ENCODE results near the gene DLG1. TPM values are rescaled to one million over a fixed set of nuclear protein-coding genes. Genes with fewer than 3 reads are reported as not detected.

Gene DLG1
- total RNA-seq, 2 experiments from 2014 or later: 72.2 to 76.6 TPM

DNA sequence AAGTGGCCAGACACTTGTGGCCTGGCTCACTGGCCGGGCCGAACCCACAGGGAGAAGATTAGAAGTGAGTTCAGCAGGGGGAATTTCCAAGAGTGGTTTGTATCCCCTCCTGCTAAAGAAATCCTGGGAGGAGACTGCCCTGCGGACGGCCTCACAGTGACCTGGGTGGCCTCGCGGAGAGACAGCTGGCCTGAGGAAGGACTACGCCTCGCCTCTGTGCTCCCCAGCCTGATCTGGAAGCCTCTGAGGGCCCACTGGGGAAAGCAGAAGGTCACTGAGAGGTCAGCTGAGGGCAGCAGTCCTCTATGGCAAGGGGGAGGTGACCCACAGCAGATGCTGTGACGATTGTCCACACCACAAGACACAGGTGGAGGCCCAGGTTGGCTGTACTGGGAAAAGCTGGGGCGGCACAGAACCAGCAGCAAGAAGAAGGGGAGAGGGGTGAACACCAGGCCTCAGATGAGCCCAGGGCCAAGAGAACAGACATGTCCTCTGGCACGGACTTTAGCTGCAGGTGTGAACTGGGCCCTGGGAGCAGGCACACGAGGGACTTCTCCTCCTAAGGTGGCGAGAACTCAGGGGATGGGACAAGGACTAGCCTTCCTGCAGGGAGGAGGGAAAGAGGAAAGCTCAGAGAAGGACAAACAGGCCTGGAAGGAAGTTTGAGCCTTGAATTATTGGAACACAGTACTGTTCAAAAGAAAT lies 37.2 kb upstream of the DLG1 start:
- DNase-seq (no peak), ATAC-seq (no peak)
- Mint-ChIP-seq H3K4me1 (ENCODE audit: low read depth) (no peaks in the 10 kb centered on the region), H3K4me3 (no peak overlapping the region), H3K27ac (no peak overlapping the region), H3K36me3 (ENCODE audit: low read depth) (no peaks in the 10 kb centered on the region), H3K27me3 (ENCODE audit: low read depth) (peaks cover 12% of the 10 kb centered on the region), H3K9me3 (ENCODE audit: insufficient read depth) (no peaks in the 10 kb centered on the region)
- ChIA-PET POLR2A (no interaction called here), CTCF (no interaction called here)

DNA sequence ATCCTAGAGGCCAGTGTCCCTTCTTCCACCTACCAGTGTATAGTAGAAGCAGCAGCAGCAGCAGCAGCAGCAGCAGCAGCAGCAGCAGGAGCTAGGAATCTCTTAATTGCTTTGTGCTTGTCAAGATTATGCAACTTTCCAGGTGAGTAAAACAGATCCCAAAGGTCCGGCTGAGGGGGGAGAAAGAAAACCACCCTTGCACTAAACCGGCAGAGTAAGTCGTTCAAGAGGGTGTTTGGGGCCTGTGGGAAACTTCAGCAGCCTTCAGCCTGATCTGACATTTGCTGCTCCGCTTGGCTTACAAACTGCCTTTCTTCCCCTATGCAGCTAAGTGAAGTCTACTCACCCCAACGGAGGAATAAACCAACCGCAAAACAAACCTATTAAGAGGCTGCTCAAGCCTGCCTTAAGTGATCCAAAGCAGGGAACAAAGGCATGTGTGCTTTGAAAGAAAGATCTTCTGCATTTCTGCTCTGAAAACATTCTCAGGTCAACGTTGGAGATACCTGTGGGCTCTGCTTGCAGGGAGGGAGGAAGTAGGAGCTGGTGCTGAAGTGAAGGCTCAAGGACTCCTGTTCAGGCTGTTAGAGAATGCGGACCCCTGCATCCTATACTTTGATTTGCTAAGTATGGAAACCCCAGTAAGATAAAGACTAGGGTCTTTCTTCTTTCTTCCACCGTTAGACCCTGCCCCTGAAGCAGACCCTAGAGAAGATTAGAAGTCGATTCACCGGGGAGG lies 35.7 kb upstream of the DLG1 start:
- ATAC-seq (no peak), DNase-seq (no peak)
- Mint-ChIP-seq H3K4me3 (no peak overlapping the region), H3K27ac (no peak overlapping the region), H3K36me3 (ENCODE audit: low read depth) (no peaks in the 10 kb centered on the region), H3K9me3 (ENCODE audit: insufficient read depth) (no peaks in the 10 kb centered on the region), H3K4me1 (ENCODE audit: low read depth) (no peaks in the 10 kb centered on the region), H3K27me3 (ENCODE audit: low read depth) (peaks cover 12% of the 10 kb centered on the region)
- POLR2A ChIA-PET: interaction anchor here (0.8 kb wide), 1 partner anchor 23 kb away, joined by 3 read pairs; no protein-coding TSS in a partner anchor
- CTCF ChIA-PET: no interaction called here

DNA sequence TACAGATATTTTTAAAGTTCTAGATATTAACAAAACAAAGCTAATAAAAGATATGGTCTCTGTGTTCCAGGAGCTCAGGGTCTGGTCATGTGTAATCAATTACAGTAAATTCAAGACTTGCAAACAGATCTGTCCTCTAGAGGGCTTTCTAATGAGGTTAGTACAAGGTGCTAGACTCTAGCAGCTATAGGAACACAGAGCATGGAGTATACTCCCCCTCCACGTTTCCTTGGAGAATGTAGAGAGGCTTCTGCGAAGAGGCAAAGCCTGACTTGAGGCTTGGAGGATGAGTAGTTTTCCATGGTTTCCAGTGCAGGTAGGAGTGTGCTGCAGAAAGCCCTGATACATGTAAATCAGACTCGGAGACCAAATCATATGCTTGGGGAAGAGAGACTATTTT lies 32.7 kb upstream of the DLG1 start:
- CTCF ChIA-PET: no interaction called here
- Mint-ChIP-seq H3K27me3 (ENCODE audit: low read depth) (peaks cover 12% of the 10 kb centered on the region), H3K4me1 (ENCODE audit: low read depth) (peaks cover 4% of the 10 kb centered on the region), H3K27ac (no peak overlapping the region), H3K36me3 (ENCODE audit: low read depth) (no peaks in the 10 kb centered on the region), H3K9me3 (ENCODE audit: insufficient read depth) (no peaks in the 10 kb centered on the region), H3K4me3 (no peak overlapping the region)
- DNase-seq (no peak), ATAC-seq (no peak)
- POLR2A ChIA-PET: no interaction called here

DNA sequence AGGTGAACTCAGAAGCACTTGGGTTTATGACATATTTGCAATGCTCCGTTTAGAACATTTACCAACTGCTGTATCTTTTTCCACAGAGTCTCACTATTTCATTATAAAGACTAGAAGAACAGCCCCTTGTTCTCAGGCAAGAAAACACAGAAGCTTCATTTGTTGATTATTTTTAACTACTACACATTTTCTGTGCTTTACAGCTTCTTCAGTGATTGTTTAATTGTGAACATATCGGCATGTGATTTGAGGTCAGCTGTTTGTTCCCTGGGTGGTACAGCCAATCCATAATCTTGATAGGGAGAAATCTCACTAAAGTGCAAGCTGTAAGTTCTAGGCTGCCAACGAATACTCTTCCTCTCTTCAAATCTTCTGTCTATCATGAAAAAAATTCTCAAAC lies 31.0 kb upstream of the DLG1 start:
- DNase-seq: no peak
- POLR2A ChIA-PET: no interaction called here
- no peak overlapping the region for H3K4me3 Mint-ChIP-seq
- peaks cover 4% of the 10 kb centered on the region for H3K4me1 Mint-ChIP-seq (ENCODE audit: low read depth)
- CTCF ChIA-PET: no interaction called here
- no peaks in the 10 kb centered on the region for H3K36me3 Mint-ChIP-seq (ENCODE audit: low read depth)
- peaks cover 12% of the 10 kb centered on the region for H3K27me3 Mint-ChIP-seq (ENCODE audit: low read depth)
- H3K27ac Mint-ChIP-seq: no peak overlapping the region
- no peaks in the 10 kb centered on the region for H3K9me3 Mint-ChIP-seq (ENCODE audit: insufficient read depth)
- no peak for ATAC-seq

DNA sequence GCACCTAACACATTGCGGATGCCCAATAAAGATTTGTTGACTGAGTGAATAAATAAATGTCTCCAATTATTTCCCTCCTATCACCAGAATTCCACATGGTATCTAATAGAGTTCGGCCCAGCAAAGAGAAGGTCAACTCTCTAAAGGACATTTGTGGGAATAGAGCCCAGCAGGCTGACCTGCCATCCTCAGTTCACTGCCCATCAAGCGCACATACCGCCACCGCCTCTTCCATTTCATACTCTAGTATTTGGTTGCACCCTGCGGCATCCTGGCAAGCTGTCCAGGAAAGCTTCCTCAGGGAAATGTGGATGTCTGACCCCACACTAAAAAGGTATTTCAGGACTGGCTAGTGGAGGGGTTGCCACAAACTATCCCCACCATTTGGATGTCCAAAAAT lies 29.8 kb upstream of the DLG1 start:
- DNase-seq: no peak
- Mint-ChIP-seq H3K27me3 (ENCODE audit: low read depth) (peaks cover 12% of the 10 kb centered on the region), H3K9me3 (ENCODE audit: insufficient read depth) (no peaks in the 10 kb centered on the region), H3K36me3 (ENCODE audit: low read depth) (no peaks in the 10 kb centered on the region), H3K27ac (no peak overlapping the region), H3K4me1 (ENCODE audit: low read depth) (peaks cover 4% of the 10 kb centered on the region), H3K4me3 (no peak overlapping the region)
- POLR2A ChIA-PET: no interaction called here
- CTCF ChIA-PET: no interaction called here
- no peak for ATAC-seq

DNA sequence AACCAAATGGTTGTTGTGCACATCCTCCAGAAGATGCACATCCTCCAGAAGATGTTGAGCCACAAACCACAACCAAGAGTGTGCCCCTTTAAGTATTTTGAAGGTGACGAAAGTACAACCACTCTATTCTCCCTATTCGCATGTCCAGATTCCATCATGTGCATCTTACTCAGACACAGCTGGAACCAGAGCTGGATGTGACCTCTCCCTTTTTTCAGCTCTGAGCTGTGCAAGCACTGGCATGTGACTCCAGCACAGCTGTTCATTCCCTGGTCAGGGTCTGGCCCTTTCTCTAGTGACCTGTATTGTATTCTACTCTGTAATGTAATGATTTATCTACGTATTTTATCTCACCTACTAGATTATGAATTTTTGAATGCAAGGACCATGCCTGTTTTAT lies 29.3 kb upstream of the DLG1 start:
- ChIA-PET CTCF (no interaction called here), POLR2A (no interaction called here)
- Mint-ChIP-seq H3K4me1 (ENCODE audit: low read depth) (peaks cover 4% of the 10 kb centered on the region), H3K9me3 (ENCODE audit: insufficient read depth) (no peaks in the 10 kb centered on the region), H3K27me3 (ENCODE audit: low read depth) (peaks cover 12% of the 10 kb centered on the region), H3K36me3 (ENCODE audit: low read depth) (no peaks in the 10 kb centered on the region), H3K4me3 (no peak overlapping the region), H3K27ac (no peak overlapping the region)
- no peak for ATAC-seq
- no peak for DNase-seq

DNA sequence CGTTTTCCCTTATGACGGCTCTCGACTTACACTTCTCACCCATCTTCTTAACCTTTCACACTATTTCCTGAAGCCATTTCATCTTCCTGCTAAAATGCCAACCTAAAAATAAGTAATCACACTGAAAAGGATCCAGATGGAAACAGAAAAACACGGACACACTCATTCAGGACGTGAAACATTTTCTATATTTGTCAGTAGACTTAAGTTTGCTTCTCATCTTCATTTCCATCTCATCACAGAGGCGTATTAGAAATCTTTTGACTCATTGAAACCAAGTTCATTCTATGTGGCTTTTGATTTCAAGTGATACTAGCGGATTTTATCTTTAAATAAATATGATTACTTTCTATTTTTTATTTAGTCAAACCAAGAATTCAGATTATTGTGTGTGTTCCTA lies 27.4 kb upstream of the DLG1 start:
- Mint-ChIP-seq H3K4me3 (no peak overlapping the region), H3K27ac (no peak overlapping the region)
- POLR2A ChIA-PET: no interaction called here

DNA sequence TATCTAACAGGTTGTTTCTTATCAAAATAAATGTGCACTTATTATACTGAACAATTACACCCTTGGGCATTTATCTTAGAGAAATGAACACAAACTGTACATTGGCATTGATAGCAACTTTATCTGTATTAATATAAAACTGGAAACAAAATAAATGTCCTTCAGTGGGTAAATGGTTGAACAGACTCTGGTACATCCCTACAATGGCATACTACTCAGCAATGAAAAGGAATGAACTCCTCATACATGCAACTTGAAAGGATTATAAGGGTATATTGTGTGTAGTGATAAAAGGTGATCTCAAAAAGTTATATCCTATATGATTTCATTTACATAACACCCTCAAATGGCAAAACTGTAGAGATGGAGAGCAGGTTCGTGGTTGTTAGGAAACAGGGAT lies 23.7 kb upstream of the DLG1 start:
- Mint-ChIP-seq H3K36me3 (ENCODE audit: low read depth) (no peaks in the 10 kb centered on the region), H3K4me3 (no peak overlapping the region), H3K4me1 (ENCODE audit: low read depth) (no peaks in the 10 kb centered on the region), H3K9me3 (ENCODE audit: insufficient read depth) (no peaks in the 10 kb centered on the region), H3K27ac (no peak overlapping the region), H3K27me3 (ENCODE audit: low read depth) (peaks cover 22% of the 10 kb centered on the region)
- ATAC-seq (no peak), DNase-seq (no peak)
- ChIA-PET CTCF (no interaction called here), POLR2A (no interaction called here)

More for the DNA sequence above, 27.4 kb upstream of the DLG1 start:
- no peak for ATAC-seq
- DNase-seq: no peak
- peaks cover 4% of the 10 kb centered on the region for H3K4me1 Mint-ChIP-seq (ENCODE audit: low read depth)
- CTCF ChIA-PET: no interaction called here
- H3K9me3 Mint-ChIP-seq (ENCODE audit: insufficient read depth): no peaks in the 10 kb centered on the region
- H3K36me3 Mint-ChIP-seq (ENCODE audit: low read depth): no peaks in the 10 kb centered on the region
- peaks cover 5% of the 10 kb centered on the region for H3K27me3 Mint-ChIP-seq (ENCODE audit: low read depth)

DNA sequence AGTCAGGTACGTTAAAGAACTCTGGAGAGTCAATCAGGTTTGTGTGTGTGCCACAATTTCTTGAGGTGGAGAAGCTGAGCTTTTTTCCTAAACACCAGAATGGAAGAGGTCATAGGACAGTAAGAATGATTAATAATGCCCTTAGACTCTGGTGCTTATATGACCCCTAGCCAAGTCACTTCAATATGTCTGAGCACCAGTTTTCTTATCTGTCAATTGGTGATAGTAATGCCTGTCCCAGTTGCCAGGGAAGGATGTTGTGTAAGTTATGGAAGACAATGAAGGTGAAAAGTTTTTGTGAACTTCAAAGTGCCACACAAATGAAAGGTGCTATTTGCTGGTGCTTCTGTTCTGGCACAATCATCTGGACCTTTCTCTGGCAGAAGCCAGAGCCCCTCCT lies 22.2 kb upstream of the DLG1 start:
- Mint-ChIP-seq H3K4me1 (ENCODE audit: low read depth) (no peaks in the 10 kb centered on the region), H3K27me3 (ENCODE audit: low read depth) (peaks cover 23% of the 10 kb centered on the region)

DNA sequence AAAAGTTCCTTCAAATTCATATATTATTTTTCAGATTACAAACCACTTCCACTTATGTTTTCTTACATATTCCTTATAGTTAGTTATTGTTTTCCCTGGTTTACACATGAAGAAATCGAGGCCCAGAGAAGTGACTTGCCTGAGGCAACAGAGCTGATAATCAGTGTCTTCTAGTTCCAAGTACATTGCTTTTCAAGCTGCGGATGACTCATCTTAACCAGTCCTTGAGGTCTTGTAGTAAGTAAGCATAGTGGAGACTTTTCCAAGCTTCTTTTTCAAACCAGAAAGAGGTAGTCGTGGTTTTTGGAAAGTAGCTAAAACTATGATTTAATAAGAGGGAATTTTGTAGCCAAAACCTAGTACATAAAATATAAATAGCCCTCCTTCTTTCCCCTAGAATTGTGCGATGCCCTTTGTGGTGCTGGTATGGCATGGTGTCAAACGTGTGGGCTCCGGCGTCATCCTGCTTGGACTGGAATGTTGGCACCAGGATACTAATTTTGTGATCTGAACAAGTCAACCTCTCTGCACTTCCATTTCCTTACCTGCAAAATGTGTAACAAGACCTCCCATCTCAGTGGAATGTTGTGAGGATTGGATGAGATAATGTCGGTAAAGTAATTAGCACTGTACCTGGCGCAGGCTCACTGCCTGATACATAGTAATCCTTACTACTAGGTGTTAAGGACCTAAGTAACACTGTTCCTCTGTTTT lies 19.0 kb upstream of the DLG1 start:
- POLR2A ChIA-PET: no interaction called here
- H3K27me3 Mint-ChIP-seq (ENCODE audit: low read depth): peaks cover 33% of the 10 kb centered on the region
- CTCF ChIA-PET: interaction anchor here (2.1 kb wide), 1 partner anchor 11 kb away, joined by 5 read pairs; no protein-coding TSS in a partner anchor

More for the DNA sequence above, 22.2 kb upstream of the DLG1 start:
- POLR2A ChIA-PET: no interaction called here
- H3K9me3 Mint-ChIP-seq (ENCODE audit: insufficient read depth): no peaks in the 10 kb centered on the region
- H3K27ac Mint-ChIP-seq: no peak overlapping the region
- ATAC-seq (no peak), DNase-seq (no peak)
- CTCF ChIA-PET: no interaction called here
- H3K36me3 Mint-ChIP-seq (ENCODE audit: low read depth): no peaks in the 10 kb centered on the region
- no peak overlapping the region for H3K4me3 Mint-ChIP-seq

DNA sequence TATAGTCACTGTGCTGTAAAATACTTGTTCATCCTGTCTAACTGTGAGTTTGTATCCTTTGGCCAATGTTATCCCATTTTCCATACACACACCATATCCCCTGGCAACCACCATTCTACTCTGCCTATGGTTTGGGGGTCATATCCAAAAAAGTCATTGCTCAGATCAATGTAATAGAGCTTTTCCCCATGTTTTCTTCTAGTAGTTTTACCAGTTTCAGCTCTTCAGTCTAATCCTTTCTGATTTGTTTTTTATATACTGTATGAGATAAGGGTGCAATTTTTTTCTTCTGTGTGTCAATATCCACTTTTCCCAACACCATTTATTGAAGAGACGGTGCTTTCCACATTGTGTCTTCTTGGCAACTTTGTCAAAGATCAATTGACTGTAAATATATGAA lies 14.0 kb upstream of the DLG1 start:
- DNase-seq: no peak
- Mint-ChIP-seq H3K27me3 (ENCODE audit: low read depth) (peaks cover 16% of the 10 kb centered on the region), H3K4me1 (ENCODE audit: low read depth) (peaks cover 17% of the 10 kb centered on the region), H3K4me3 (no peak overlapping the region), H3K9me3 (ENCODE audit: insufficient read depth) (no peaks in the 10 kb centered on the region), H3K36me3 (ENCODE audit: low read depth) (peaks cover 3% of the 10 kb centered on the region), H3K27ac (no peak overlapping the region)
- no peak for ATAC-seq
- ChIA-PET CTCF (no interaction called here), POLR2A (no interaction called here)

More for the DNA sequence above, 19.0 kb upstream of the DLG1 start:
- H3K9me3 Mint-ChIP-seq (ENCODE audit: insufficient read depth): no peaks in the 10 kb centered on the region
- DNase-seq: no peak
- ATAC-seq: no peak
- H3K4me3 Mint-ChIP-seq: no peak overlapping the region
- peaks cover 2% of the 10 kb centered on the region for H3K36me3 Mint-ChIP-seq (ENCODE audit: low read depth)
- H3K27ac Mint-ChIP-seq: no peak overlapping the region
- no peaks in the 10 kb centered on the region for H3K4me1 Mint-ChIP-seq (ENCODE audit: low read depth)

DNA sequence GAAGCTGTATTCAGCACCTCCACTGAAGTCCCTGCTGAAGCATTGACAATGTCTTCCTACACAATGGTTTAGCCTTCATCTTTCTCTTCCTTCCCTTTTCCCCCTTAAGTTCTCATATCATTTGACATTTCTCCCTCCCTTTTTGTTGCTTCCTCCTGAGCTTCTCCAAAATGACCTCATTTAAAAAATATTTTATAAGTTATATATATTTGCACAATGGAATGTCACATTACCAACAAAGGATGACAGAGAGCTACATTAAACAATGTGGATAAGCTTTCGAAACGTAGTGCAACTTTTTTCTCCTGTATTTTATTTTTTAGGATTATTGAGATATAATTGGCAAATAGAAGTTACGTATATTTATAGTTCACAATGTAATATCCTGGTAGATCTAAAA lies 13.2 kb upstream of the DLG1 start:
- POLR2A ChIA-PET: no interaction called here
- H3K27me3 Mint-ChIP-seq (ENCODE audit: low read depth): peaks cover 16% of the 10 kb centered on the region
- ATAC-seq (no peak), DNase-seq (no peak)
- H3K27ac Mint-ChIP-seq: no peak overlapping the region
- H3K4me3 Mint-ChIP-seq: no peak overlapping the region
- H3K36me3 Mint-ChIP-seq (ENCODE audit: low read depth): peaks cover 3% of the 10 kb centered on the region
- H3K4me1 Mint-ChIP-seq (ENCODE audit: low read depth): peaks cover 17% of the 10 kb centered on the region
- H3K9me3 Mint-ChIP-seq (ENCODE audit: insufficient read depth): no peaks in the 10 kb centered on the region
- CTCF ChIA-PET: no interaction called here

Measured in activated CD8-positive, alpha-beta T cell treated with anti-CD3 and anti-CD28 coated beads, Interleukin-2, amount 10 ng/mL, durations not matched to agents 7 days and 5 days (primary cell).